SH-SY5Y (cell line): ENCODE data around the gene NKAIN4.

Source experiments
- GATA2 ChIP-seq: IDR thresholded peaks from 2 replicates; pipeline ENCODE4 v1.6.1; 2011; ENCODE audit warnings: mild to moderate bottlenecking, low read depth, low read length
- GATA3 ChIP-seq: IDR thresholded peaks from 2 replicates; pipeline ENCODE4 v1.6.1; 2011; ENCODE audit warnings: low read depth, mild to moderate bottlenecking, low read length, moderate library complexity

- no peak for TF ChIP-seq GATA3
- no peak for TF ChIP-seq GATA2
Measured at GRCh38 chr20:63238514-63239125, 15.6 kb downstream of the NKAIN4 start.
